ENCODE measurements around the gene ZNF70.

Gene ZNF70

GRCh38 chr22:23769321-23769965, 18.5 kb upstream of the ZNF70 start:
- no peak overlapping the region for H3K4me3 ChIP-seq (ENCODE audit: extremely low read depth, insufficient read depth, low read length, poor library complexity, severe bottlenecking)
- no peak overlapping the region for H3K27ac ChIP-seq (ENCODE audit: low read depth, low read length, severe bottlenecking)
- 85 to 98% methylated on average over 5 to 6 of the region's 6 CpGs for WGBS, 2 experiments (ENCODE audit: insufficient coverage in 2 of 2)
- peaks cover 28% of the 10 kb centered on the region for H3K4me1 ChIP-seq (ENCODE audit: control insufficient read depth, insufficient read depth, low read length, poor library complexity, severe bottlenecking)
- H3K9me3 ChIP-seq (ENCODE audit: control insufficient read depth, low read length), result no peaks in the 10 kb centered on the region
- peaks cover 10% of the 10 kb centered on the region for H3K36me3 ChIP-seq (ENCODE audit: control insufficient read depth, insufficient read depth, low read length)

- H3K4me3 ChIP-seq (ENCODE audit: extremely low read depth, insufficient read depth, low read length, poor library complexity, severe bottlenecking), result peak within 1 kb of the TSS; percentile 68
- H3K36me3 ChIP-seq (ENCODE audit: control insufficient read depth, insufficient read depth, low read length), result peaks cover 14% of the 10 kb centered on the region
- no peaks in the 10 kb centered on the region for H3K9me3 ChIP-seq (ENCODE audit: control insufficient read depth, low read length)
- peaks cover 25% of the 10 kb centered on the region for H3K4me1 ChIP-seq (ENCODE audit: control insufficient read depth, insufficient read depth, low read length, poor library complexity, severe bottlenecking)
- 1% methylated on average over 33 to 50 of the region's 63 CpGs for WGBS, 2 experiments (ENCODE audit: insufficient coverage in 2 of 2)
- peak within 1 kb of the TSS; percentile 67 for H3K27ac ChIP-seq (ENCODE audit: low read depth, low read length, severe bottlenecking)
Measured at GRCh38 chr22:23767673-23768548, 17.0 kb upstream of the ZNF70 start, which contains the start of gene CHCHD10. Gene CHCHD10, minus strand, starts transcription at chr22:23767972. Its CDS starts 98 bp downstream, at chr22:23767874.

DNA sequence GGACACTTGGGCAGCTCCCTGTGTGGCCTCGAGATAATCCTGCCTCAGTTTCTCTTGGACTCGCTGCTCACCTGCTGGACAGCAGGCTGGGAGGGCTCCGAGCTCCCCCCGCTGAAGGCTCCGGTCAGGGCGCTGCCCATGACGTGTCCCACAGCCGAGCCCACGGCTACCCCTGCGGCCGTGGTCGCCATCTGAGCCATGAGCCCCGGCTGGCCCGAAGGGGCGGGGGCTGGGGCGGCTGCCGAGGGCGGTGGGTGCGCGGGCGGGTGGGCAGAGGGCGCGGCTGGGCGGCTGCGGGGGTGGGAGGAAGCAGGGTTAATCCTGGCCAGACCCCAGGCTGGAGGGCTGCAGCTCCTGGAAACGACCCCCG, 16.4 kb upstream of the ZNF70 start:
- WGBS, 2 experiments (ENCODE audit: insufficient coverage in 2 of 2), result 4 to 8% methylated on average over 11 to 12 of the region's 27 CpGs
- H3K36me3 ChIP-seq (ENCODE audit: control insufficient read depth, insufficient read depth, low read length), result peaks cover 14% of the 10 kb centered on the region
- peaks cover 31% of the 10 kb centered on the region for H3K4me1 ChIP-seq (ENCODE audit: control insufficient read depth, insufficient read depth, low read length, poor library complexity, severe bottlenecking)
- peak overlapping the region; percentile 67 for H3K27ac ChIP-seq (ENCODE audit: low read depth, low read length, severe bottlenecking)
- peak overlapping the region; percentile 68 for H3K4me3 ChIP-seq (ENCODE audit: extremely low read depth, insufficient read depth, low read length, poor library complexity, severe bottlenecking)
- H3K9me3 ChIP-seq (ENCODE audit: control insufficient read depth, low read length), result no peaks in the 10 kb centered on the region

- H3K4me1 ChIP-seq (ENCODE audit: control insufficient read depth, insufficient read depth, low read length, poor library complexity, severe bottlenecking), result peaks cover 26% of the 10 kb centered on the region
- H3K4me3 ChIP-seq (ENCODE audit: extremely low read depth, insufficient read depth, low read length, poor library complexity, severe bottlenecking), result no peak overlapping the region
- H3K27ac ChIP-seq (ENCODE audit: low read depth, low read length, severe bottlenecking), result no peak overlapping the region
- 95 to 97% methylated on average over 7 to 8 of the region's 9 CpGs for WGBS, 2 experiments (ENCODE audit: insufficient coverage in 2 of 2)
- no peaks in the 10 kb centered on the region for H3K9me3 ChIP-seq (ENCODE audit: control insufficient read depth, low read length)
- H3K36me3 ChIP-seq (ENCODE audit: control insufficient read depth, insufficient read depth, low read length), result peaks cover 14% of the 10 kb centered on the region
Measured at GRCh38 chr22:23764899-23765881, 14.3 kb upstream of the ZNF70 start.

- Histone ChIP-seq H3K4me1 (ENCODE audit: control insufficient read depth, insufficient read depth, low read length, poor library complexity, severe bottlenecking) (peaks cover 26% of the 10 kb centered on the region), H3K27ac (ENCODE audit: low read depth, low read length, severe bottlenecking) (no peak overlapping the region), H3K9me3 (ENCODE audit: control insufficient read depth, low read length) (no peaks in the 10 kb centered on the region), H3K4me3 (ENCODE audit: extremely low read depth, insufficient read depth, low read length, poor library complexity, severe bottlenecking) (no peak overlapping the region), H3K36me3 (ENCODE audit: control insufficient read depth, insufficient read depth, low read length) (peaks cover 14% of the 10 kb centered on the region)
- 85 to 89% methylated on average over 4 of the region's 7 CpGs for WGBS, 2 experiments (ENCODE audit: insufficient coverage in 2 of 2)
Measured at GRCh38 chr22:23763954-23764353, 13.0 kb upstream of the ZNF70 start.

DNA sequence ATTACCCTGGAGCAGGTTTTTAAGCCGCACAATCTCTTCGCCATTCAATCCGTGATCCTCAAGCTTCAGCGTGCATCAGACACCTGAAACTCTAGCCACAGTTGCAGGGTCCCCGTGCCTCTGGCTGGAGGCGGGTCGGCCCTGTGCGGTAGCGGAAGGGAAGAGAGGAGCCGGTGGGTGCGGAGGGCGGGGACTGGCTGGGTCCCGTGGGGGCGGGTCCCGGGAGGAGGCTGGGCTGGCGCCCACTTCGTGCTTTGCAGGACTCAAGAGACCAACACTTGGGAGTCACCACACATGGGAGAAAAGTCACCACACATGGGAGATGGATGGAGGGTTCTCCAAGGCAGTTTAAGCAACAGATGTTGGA, 12.7 kb upstream of the ZNF70 start:
- H3K27ac ChIP-seq (ENCODE audit: low read depth, low read length, severe bottlenecking), result no peak overlapping the region
- WGBS, 2 experiments (ENCODE audit: insufficient coverage in 2 of 2), result 60 to 61% methylated on average over 10 to 17 of the region's 17 CpGs
- H3K4me3 ChIP-seq (ENCODE audit: extremely low read depth, insufficient read depth, low read length, poor library complexity, severe bottlenecking), result no peak overlapping the region
- peaks cover 26% of the 10 kb centered on the region for H3K4me1 ChIP-seq (ENCODE audit: control insufficient read depth, insufficient read depth, low read length, poor library complexity, severe bottlenecking)
- peaks cover 14% of the 10 kb centered on the region for H3K36me3 ChIP-seq (ENCODE audit: control insufficient read depth, insufficient read depth, low read length)
- H3K9me3 ChIP-seq (ENCODE audit: control insufficient read depth, low read length), result no peaks in the 10 kb centered on the region

GRCh38 chr22:23762842-23763578, 12.1 kb upstream of the ZNF70 start, which contains the start of gene C22orf15:
Gene C22orf15, plus strand, starts transcription at chr22:23762990. Its CDS starts 317 bp downstream, at chr22:23763307.
- H3K4me3 ChIP-seq (ENCODE audit: extremely low read depth, insufficient read depth, low read length, poor library complexity, severe bottlenecking), result no peak within 1 kb of the TSS
- H3K27ac ChIP-seq (ENCODE audit: low read depth, low read length, severe bottlenecking), result peak within 1 kb of the TSS; percentile 10
- no peaks in the 10 kb centered on the region for H3K9me3 ChIP-seq (ENCODE audit: control insufficient read depth, low read length)
- H3K36me3 ChIP-seq (ENCODE audit: control insufficient read depth, insufficient read depth, low read length), result peaks cover 14% of the 10 kb centered on the region
- H3K4me1 ChIP-seq (ENCODE audit: control insufficient read depth, insufficient read depth, low read length, poor library complexity, severe bottlenecking), result peaks cover 26% of the 10 kb centered on the region
- WGBS, 2 experiments (ENCODE audit: insufficient coverage in 2 of 2), result 76 to 78% methylated on average over 11 to 15 of the region's 23 CpGs

DNA sequence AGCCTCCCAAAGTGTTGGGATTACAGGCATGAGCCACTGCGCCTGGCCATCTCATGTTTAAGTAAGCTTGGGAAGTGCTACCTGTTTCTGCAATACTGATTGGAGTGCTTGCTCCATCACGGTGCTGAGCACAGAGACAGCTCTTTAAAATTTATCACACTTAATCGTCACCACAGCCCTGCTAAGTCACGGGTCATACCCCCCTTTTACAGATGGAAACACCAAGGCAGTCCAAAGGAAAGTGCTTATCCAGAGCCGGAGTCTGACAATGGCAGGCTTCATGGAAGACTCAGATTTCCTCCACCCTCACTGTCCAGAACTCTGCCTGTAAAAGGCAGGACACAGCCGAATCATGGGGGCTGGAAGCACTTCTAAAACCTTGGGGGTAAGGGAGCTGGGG, 9.1 kb upstream of the ZNF70 start:
- 95 to 98% methylated on average over 3 to 4 of the region's 6 CpGs for WGBS, 2 experiments (ENCODE audit: insufficient coverage in 2 of 2)
- no peak overlapping the region for H3K27ac ChIP-seq (ENCODE audit: low read depth, low read length, severe bottlenecking)
- H3K36me3 ChIP-seq (ENCODE audit: control insufficient read depth, insufficient read depth, low read length), result peaks cover 10% of the 10 kb centered on the region
- H3K9me3 ChIP-seq (ENCODE audit: control insufficient read depth, low read length), result no peaks in the 10 kb centered on the region
- H3K4me3 ChIP-seq (ENCODE audit: extremely low read depth, insufficient read depth, low read length, poor library complexity, severe bottlenecking), result no peak overlapping the region
- H3K4me1 ChIP-seq (ENCODE audit: control insufficient read depth, insufficient read depth, low read length, poor library complexity, severe bottlenecking), result peaks cover 19% of the 10 kb centered on the region

DNA sequence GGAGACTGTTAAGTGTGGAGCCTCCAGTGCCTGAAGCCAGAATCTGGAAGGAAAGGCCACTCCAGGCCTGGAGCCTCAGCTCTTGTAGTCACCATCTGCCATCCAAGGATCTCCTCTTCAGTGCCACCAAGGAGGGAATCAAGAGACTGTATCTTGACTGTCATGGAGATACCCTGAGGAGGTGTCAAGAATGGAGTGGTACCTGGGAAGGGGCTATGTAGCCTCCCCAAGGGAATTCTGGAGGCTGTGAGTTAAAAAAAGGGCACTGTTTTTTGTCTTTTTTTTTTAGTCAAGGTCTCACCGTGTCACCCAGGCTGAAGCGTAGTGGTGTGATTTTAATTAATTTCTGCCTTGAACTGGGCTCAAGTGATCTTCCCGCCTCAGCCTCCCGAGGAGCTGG, 8.7 kb upstream of the ZNF70 start:
- H3K4me3 ChIP-seq (ENCODE audit: extremely low read depth, insufficient read depth, low read length, poor library complexity, severe bottlenecking), result no peak overlapping the region
- H3K36me3 ChIP-seq (ENCODE audit: control insufficient read depth, insufficient read depth, low read length), result peaks cover 5% of the 10 kb centered on the region
- 89 to 91% methylated on average over 4 of the region's 4 CpGs for WGBS, 2 experiments (ENCODE audit: insufficient coverage in 2 of 2)
- peaks cover 16% of the 10 kb centered on the region for H3K4me1 ChIP-seq (ENCODE audit: control insufficient read depth, insufficient read depth, low read length, poor library complexity, severe bottlenecking)
- no peaks in the 10 kb centered on the region for H3K9me3 ChIP-seq (ENCODE audit: control insufficient read depth, low read length)
- no peak overlapping the region for H3K27ac ChIP-seq (ENCODE audit: low read depth, low read length, severe bottlenecking)

DNA sequence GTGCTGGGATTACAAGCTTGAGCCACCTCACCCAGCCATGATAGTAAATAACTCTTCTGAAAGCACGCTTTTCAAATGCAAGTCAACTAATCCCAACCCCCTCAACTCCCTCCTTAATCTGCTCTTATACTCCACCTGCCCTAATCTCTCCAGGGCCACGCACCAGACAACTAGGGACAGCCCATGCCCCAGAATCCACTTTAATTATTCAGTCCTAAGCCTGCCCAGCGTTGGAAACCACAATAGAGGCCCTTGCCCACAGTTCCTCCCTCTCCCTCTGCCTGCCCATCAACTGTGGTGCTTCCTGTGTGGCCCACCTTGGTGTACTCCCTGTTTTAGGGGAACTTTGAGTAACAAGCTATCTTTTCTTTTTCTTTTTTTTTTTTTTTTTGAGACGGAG, 6.0 kb upstream of the ZNF70 start:
- WGBS, 2 experiments (ENCODE audit: insufficient coverage in 2 of 2), result 63 to 73% methylated on average over 3 of the region's 4 CpGs
- H3K36me3 ChIP-seq (ENCODE audit: control insufficient read depth, insufficient read depth, low read length), result no peaks in the 10 kb centered on the region
- no peaks in the 10 kb centered on the region for H3K9me3 ChIP-seq (ENCODE audit: control insufficient read depth, low read length)
- no peaks in the 10 kb centered on the region for H3K4me1 ChIP-seq (ENCODE audit: control insufficient read depth, insufficient read depth, low read length, poor library complexity, severe bottlenecking)
- H3K4me3 ChIP-seq (ENCODE audit: extremely low read depth, insufficient read depth, low read length, poor library complexity, severe bottlenecking), result no peak overlapping the region
- no peak overlapping the region for H3K27ac ChIP-seq (ENCODE audit: low read depth, low read length, severe bottlenecking)

All from mesodermal cell (in vitro differentiated cells).